Right hindlimb (tissue), 1 donor: ENCODE data around the gene PAQR5.
"Not testable (repeated sequence)": the region's sequence is repeated elsewhere in the genome, so short reads cannot be mapped to it uniquely, and the experiment has no call there.

Experiments
- DNase-seq: peaks from one replicate; pipeline ENCODE4 v3.0.0-alpha.2; 2018

The PAQR5 gene

GRCh38 chr15:69317392-69317841, 18.7 kb downstream of the PAQR5 start:
- no peak for DNase-seq

- no peak for DNase-seq
These were observed 19.3 kb downstream of the PAQR5 start for GRCh38 chr15:69318033-69318432.

- no peak for DNase-seq
These were observed 21.0 kb downstream of the PAQR5 start for GRCh38 chr15:69319384-69320375.

GRCh38 chr15:69320977-69321554, 22.4 kb downstream of the PAQR5 start:
- no peak for DNase-seq

- DNase-seq: no peak
These were observed 25.2 kb downstream of the PAQR5 start for GRCh38 chr15:69323893-69324430.

- DNase-seq: no peak
These were observed 25.9 kb downstream of the PAQR5 start for GRCh38 chr15:69324565-69324964.

- no peak for DNase-seq
These were observed 26.8 kb downstream of the PAQR5 start for GRCh38 chr15:69325456-69325971.

GRCh38 chr15:69328080-69328479, 29.4 kb downstream of the PAQR5 start:
- no peak for DNase-seq

- no peak for DNase-seq
These were observed 30.0 kb downstream of the PAQR5 start for GRCh38 chr15:69328739-69329138.

GRCh38 chr15:69337138-69337537, 38.4 kb downstream of the PAQR5 start:
- no peak for DNase-seq

GRCh38 chr15:69338535-69339213, 40.0 kb downstream of the PAQR5 start:
- DNase-seq: no peak

GRCh38 chr15:69339214-69339543, 40.5 kb downstream of the PAQR5 start:
- not testable (repeated sequence) for DNase-seq

- DNase-seq: no peak
These were observed 41.7 kb downstream of the PAQR5 start for GRCh38 chr15:69340243-69340900.

GRCh38 chr15:69341356-69341755, 42.6 kb downstream of the PAQR5 start:
- no peak for DNase-seq

GRCh38 chr15:69342460-69343076, 43.9 kb downstream of the PAQR5 start:
- no peak for DNase-seq

- DNase-seq: no peak
These were observed 44.4 kb downstream of the PAQR5 start for GRCh38 chr15:69343133-69343532.

- DNase-seq: no peak
These were observed 45.5 kb downstream of the PAQR5 start for GRCh38 chr15:69344238-69344637.

GRCh38 chr15:69346112-69346511, 47.4 kb downstream of the PAQR5 start:
- DNase-seq: no peak

- DNase-seq: no peak
These were observed 52.6 kb downstream of the PAQR5 start for GRCh38 chr15:69351333-69351732.

- no peak for DNase-seq
These were observed 53.2 kb downstream of the PAQR5 start for GRCh38 chr15:69351884-69352283.

GRCh38 chr15:69357773-69358771, 59.4 kb downstream of the PAQR5 start:
- DNase-seq: no peak
